MV-4-11 (cell line): ENCODE measurements around the gene DROSHA.
A peak's percentile ranks its signal among the peaks of the same experiment; 100 is the strongest.

Source experiments
- DNase-seq: peaks from one replicate; lab custom pipeline; 2025; lab: John Stamatoyannopoulos, UW

DROSHA gene

GRCh38 chr5:31378838-31379237, 153.1 kb downstream of the DROSHA start:
- peak; percentile 89 for DNase-seq

- DNase-seq: no peak
Observed at GRCh38 chr5:31378136-31378535, 153.8 kb downstream of the DROSHA start.

DNA sequence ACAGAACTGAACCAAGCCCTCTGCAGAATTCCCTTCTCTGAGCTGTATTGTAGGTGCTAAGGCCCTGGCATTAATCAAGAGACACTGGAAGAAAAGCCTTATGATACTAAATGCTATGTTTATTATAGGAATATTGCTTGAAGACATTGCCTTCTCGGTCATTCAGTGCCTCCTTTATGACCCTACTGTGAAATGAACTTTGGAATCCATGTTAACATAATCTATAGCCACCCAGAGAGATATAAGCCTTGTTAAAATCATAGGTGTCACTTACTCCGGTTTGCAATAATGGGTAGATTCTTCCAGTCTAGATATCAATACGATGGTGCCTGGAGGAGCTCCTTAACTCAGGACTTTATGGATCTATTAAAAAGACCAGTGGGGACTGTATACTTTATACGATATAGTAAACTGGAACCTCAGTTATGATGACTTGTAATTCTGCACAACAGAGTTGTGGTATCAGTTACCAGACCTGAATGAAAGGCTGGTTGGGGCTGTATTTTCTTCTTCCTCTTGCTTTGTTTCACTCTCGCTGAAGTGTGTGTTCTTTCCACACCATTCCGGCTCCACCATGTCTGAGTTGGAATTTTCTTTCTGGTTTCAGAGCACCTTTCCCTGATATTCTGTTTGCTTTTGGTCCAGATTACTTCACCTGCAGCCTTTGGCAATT, 154.5 kb downstream of the DROSHA start:
- peak; percentile 40 for DNase-seq

GRCh38 chr5:31375999-31376720, 155.7 kb downstream of the DROSHA start:
- DNase-seq: no peak

DNA sequence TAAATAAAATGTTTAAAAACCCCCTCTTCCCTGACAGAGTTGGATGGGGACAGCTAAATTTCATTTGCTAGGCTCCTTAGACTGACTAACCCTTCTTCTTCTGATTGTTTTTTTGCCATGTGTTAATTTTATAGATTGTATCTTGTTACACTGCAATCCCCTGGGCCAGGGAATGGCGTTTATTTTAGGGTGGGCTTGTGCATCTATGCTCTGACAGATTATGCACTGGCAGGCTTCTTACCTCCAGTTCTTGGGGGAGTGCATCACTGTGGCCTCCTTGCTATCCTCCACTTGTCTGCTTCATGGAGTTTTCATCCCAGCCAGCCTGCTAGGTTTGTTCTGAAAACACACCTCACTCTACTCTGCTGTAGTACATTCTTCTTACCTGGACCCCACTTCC, 159.8 kb downstream of the DROSHA start:
- DNase-seq: no peak

DNA sequence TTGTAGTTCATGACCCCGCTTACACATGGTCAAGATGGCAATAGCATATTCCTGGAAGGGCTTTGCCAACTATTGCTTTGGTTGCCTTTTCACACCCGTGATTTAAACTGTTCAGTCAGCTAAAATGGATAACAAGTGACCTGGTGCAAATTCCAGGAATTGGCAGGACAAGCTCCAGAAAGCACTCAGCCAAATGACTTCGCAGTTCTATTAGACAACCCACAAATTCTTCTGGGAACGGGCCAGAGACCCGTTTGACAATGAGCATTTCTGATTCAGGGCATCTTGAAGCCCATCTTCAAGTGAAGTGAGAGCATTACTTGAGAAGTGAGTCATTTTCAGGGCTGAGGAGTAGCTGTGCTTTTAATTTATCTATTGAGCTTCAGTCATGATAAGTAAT, 165.0 kb downstream of the DROSHA start:
- no peak for DNase-seq

DNA sequence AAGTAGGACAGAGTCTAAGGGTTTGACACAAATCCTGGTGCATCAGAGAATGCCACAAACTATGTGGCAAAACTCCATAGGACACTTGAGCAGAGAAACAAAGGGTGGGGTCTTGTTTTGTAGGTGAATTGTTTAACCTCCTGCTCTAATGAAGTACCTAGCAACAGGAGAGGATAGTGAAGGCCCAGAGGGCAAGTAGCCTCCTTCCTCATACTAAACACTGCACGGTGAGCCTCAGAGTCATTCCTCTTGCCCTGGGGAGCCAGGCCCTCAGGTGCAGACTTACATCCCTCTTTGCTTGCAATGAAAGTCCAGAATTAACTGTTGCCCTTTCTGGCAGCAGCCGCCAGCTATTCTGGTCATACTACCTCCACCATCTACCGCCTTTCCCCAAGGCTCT, 166.1 kb downstream of the DROSHA start:
- DNase-seq: no peak

- DNase-seq: no peak
Observed at GRCh38 chr5:31364881-31365636, 166.8 kb downstream of the DROSHA start.

- peak; percentile 41 for DNase-seq
Observed at GRCh38 chr5:31362931-31363568, 168.8 kb downstream of the DROSHA start.

- no peak for DNase-seq
Observed at GRCh38 chr5:31362529-31362900, 169.4 kb downstream of the DROSHA start.

- DNase-seq: peak; percentile 2
Observed at GRCh38 chr5:31361704-31362528, 170.0 kb downstream of the DROSHA start.

DNA sequence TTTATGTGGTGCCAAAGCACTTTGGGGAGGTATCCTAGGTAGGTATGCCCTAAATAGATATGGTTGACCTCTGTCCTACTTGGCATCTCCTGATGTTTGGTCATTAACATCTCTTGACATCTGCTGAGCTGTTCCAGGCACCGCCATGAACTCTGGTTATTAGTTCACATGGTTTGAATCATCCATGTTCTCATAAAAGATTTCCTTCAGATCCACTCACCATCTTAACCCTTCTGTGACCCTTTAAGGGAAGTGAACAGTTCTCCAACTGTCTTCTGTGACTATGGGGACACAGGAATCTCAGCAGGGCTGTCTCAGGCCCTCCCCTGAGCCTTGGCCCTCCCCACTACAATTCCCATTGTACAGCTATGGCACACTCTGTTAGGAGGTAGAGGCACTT, 170.7 kb downstream of the DROSHA start:
- DNase-seq: peak; percentile 57

DNA sequence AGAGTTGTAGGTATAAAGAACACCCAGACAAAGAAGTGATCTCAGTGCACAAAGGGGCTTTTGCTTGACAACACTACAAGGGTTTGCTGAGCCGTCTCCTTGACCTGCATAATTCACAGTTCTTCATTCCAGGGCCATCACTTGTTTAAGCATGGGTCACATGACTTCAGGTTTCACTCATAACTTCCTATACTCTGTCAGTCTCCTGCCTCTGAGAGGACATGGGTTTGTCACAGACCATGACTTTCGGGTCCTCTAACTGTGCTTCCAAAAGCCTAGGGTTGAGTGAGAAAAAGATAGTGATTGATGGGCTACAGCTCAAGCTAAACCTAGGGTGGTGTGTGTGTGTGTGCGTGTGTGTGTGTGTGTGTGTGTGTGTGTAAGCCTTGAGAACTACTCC, 172.1 kb downstream of the DROSHA start:
- DNase-seq: no peak

GRCh38 chr5:31357038-31357437, 174.9 kb downstream of the DROSHA start:
- no peak for DNase-seq

- DNase-seq: peak; percentile 43
Observed at GRCh38 chr5:31355337-31355736, 176.6 kb downstream of the DROSHA start.
